ENCODE data around the gene OGFOD2.

DNA sequence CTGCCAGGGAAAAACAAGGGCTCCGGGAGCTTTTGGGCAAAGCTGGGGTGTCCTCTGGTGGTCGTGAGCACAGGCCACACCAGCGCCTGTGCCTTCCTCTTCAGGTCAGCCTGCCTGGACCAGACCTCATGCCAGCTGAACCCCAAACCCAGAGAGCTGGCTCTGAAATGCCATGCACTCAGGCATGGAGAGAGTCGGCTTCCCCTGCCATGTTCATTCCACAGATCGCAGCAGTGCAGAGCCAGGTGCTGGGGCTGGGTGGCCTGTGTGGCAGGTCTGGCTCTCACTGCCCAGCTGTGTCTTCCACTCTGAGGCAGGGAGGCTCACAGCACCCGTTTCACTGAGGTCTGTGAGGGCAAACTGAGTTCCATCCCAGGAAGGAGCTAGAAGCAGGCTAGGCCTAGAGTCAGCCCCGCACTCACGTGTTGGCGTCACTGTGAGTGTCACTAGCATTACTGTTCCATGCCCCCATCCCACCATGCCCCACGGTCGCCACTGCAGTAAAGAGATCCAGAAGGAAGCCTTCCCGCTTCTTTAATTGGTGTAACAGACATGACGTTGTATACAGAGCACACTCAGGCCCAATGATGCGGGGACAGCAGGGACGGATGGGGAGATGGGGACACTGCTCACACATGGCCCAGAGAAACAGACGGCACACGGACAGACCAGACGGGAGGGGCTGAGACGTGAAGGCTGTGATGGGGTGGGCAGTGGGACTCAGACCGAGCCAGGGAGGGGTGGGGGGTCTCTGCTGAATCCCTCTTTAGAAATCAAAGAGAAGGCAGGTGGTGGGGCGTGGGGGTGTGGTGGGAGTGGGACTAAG, 8.1 kb downstream of the OGFOD2 start:
- TF ChIP-seq, protein P1, sequence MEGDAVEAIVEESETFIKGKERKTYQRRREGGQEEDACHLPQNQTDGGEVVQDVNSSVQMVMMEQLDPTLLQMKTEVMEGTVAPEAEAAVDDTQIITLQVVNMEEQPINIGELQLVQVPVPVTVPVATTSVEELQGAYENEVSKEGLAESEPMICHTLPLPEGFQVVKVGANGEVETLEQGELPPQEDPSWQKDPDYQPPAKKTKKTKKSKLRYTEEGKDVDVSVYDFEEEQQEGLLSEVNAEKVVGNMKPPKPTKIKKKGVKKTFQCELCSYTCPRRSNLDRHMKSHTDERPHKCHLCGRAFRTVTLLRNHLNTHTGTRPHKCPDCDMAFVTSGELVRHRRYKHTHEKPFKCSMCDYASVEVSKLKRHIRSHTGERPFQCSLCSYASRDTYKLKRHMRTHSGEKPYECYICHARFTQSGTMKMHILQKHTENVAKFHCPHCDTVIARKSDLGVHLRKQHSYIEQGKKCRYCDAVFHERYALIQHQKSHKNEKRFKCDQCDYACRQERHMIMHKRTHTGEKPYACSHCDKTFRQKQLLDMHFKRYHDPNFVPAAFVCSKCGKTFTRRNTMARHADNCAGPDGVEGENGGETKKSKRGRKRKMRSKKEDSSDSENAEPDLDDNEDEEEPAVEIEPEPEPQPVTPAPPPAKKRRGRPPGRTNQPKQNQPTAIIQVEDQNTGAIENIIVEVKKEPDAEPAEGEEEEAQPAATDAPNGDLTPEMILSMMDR (IDR thresholded peaks at IDR 0.05): no peak
- TF ChIP-seq POLR2A (IDR thresholded peaks at IDR 0.05): no peak

All from thyroid gland (tissue), 4 donors.